HCT116 (cell line): ENCODE data around the gene RFTN1. TPM values are rescaled to one million over a fixed set of nuclear protein-coding genes. Genes with fewer than 3 reads are reported as not detected.

Source experiments
- ATAC-seq: fragments of 200-7000 bp; cut with Tn5 transposase; 2 replicates; pipeline ENCODE4 v1.9.1; 2020; ENCODE audit warnings: mild to moderate bottlenecking, moderate library complexity
- BruUV-seq: library from RNA; stranded (reverse); fragments of 400-500 nt; replicated peaks from 2 replicates; lab custom pipeline; 2021; lab: Mats Ljungman, UMichigan
- CTCF ChIA-PET: fragments of 300-600 bp; sonication (Branson Sonifier 250); formaldehyde crosslinking; loops from one replicate; lab custom pipeline; 2021; ENCODE audit warnings: antibody characterized with exemption; lab: Charles Lee
- POLR2A ChIA-PET: fragments of 300-600, 350-600 bp; sonication (Branson Sonifier 250); formaldehyde crosslinking; loops from one replicate; lab custom pipeline; 2021; ENCODE audit warnings: antibody characterized with exemption; lab: Charles Lee
- RAD21 ChIA-PET, 2 experiments: fragments of 300-600 bp; sonication (Branson Sonifier 250); formaldehyde crosslinking; loops; one replicate each; lab custom pipeline; 2023; ENCODE audit warnings: low total read pairs in 2 of 2; ENCODE audit not compliant: uncharacterized antibody in 2 of 2, unreplicated experiment in 2 of 2, low non-redundant PET in 1 of 2; lab: Charles Lee
- DNase-seq: peaks from one replicate; pipeline ENCODE4 v3.0.0-alpha.2; 2010; ENCODE audit warnings: low read depth, low spot score
- H2AFZ ChIP-seq: fragments of 200-600 bp; shearing (Covaris generic), sonication (generic); 2 replicates; pipeline ENCODE4 v1.6.1; 2017; ENCODE audit warnings: low read depth, mixed run types, mixed read lengths, antibody characterized with exemption, low read length; ENCODE audit not compliant: poor library complexity, severe bottlenecking
- H3K27ac ChIP-seq: 2 replicates; pipeline ENCODE4 v1.5.1; 2012; ENCODE audit warnings: low read depth, low read length
- H3K27me3 ChIP-seq: fragments of 200-600 bp; sonication (generic); 2 replicates; pipeline ENCODE4 v1.6.1; 2016; ENCODE audit warnings: mixed run types, low read length, mixed read lengths; ENCODE audit not compliant: insufficient read depth
- H3K36me3 ChIP-seq, 2 experiments: fragments of 200-500 bp in 1 of 2; fragments of 200-600 bp in 1 of 2; sonication (Bioruptor generic) in 1 of 2; sonication (generic) in 1 of 2; 2 replicates each; pipeline versions ENCODE4 v1.5.1 to v1.6.1; 2014 to 2016; ENCODE audit warnings: low read length in 2 of 2, inconsistent platforms in 1 of 2, mixed read lengths in 1 of 2, mixed run types in 1 of 2; ENCODE audit not compliant: insufficient read depth in 2 of 2, control insufficient read depth in 1 of 2
- H3K4me1 ChIP-seq, 2 experiments: fragments of 200-600 bp in 1 of 2; sonication (generic) in 1 of 2; 2 replicates each; pipeline versions ENCODE4 v1.5.1 to v1.6.1; 2012 to 2017; ENCODE audit warnings: low read length in 2 of 2, inconsistent platforms in 1 of 2, mild to moderate bottlenecking in 1 of 2, mixed read lengths in 1 of 2, mixed run types in 1 of 2, moderate library complexity in 1 of 2; ENCODE audit not compliant: insufficient read depth in 2 of 2, control insufficient read depth in 1 of 2
- H3K4me2 ChIP-seq: fragments of 200-600 bp; sonication (generic); 2 replicates; pipeline ENCODE4 v1.6.1; 2017; ENCODE audit warnings: mixed run types, low read length, mixed read lengths
- H3K4me3 ChIP-seq, 2 experiments: fragments of 200-600 bp in 1 of 2; sonication (generic) in 1 of 2; replicated peaks in 1 of 2; 2 replicates each; pipeline ENCODE4 v1.5.1; 2011 to 2016; ENCODE audit warnings: low read length in 2 of 2, control low read depth in 1 of 2, low read depth in 1 of 2, mild to moderate bottlenecking in 1 of 2, mixed read lengths in 1 of 2, mixed run types in 1 of 2
- H3K79me2 ChIP-seq: fragments of 200-600 bp; sonication (generic); 2 replicates; pipeline ENCODE4 v1.6.1; 2017; ENCODE audit warnings: mild to moderate bottlenecking, mixed run types, low read length, moderate library complexity, mixed read lengths; ENCODE audit not compliant: insufficient read depth
- H3K9ac ChIP-seq: fragments of 200-600 bp; sonication (generic); 2 replicates; pipeline ENCODE4 v1.6.1; 2016; ENCODE audit warnings: low read length, mixed read lengths
- H3K9me2 ChIP-seq: fragments of 200-600 bp; sonication (generic), shearing (Covaris generic); 2 replicates; pipeline ENCODE4 v1.6.1; 2017; ENCODE audit warnings: mixed run types, mild to moderate bottlenecking, moderate library complexity; ENCODE audit not compliant: insufficient read depth
- H3K9me3 ChIP-seq, 2 experiments: fragments of 200-500 bp in 1 of 2; fragments of 200-600 bp in 1 of 2; sonication (Bioruptor generic) in 1 of 2; sonication (generic) in 1 of 2; 2 replicates each; pipeline ENCODE4 v1.6.1; 2014 to 2017; ENCODE audit warnings: low read length in 2 of 2, mixed read lengths in 2 of 2, inconsistent platforms in 1 of 2, low read depth in 1 of 2, mild to moderate bottlenecking in 1 of 2, mixed run types in 1 of 2, moderate library complexity in 1 of 2; ENCODE audit not compliant: control insufficient read depth in 1 of 2, insufficient read depth in 1 of 2
- H4K20me1 ChIP-seq: fragments of 200-600 bp; sonication (generic), shearing (Covaris generic); 2 replicates; pipeline ENCODE4 v1.6.1; 2017; ENCODE audit warnings: mixed run types, mild to moderate bottlenecking, moderate library complexity; ENCODE audit not compliant: insufficient read depth
- CBX3 ChIP-seq: IDR thresholded peaks from 2 replicates; pipeline ENCODE4 v1.6.1; 2012; ENCODE audit warnings: low read depth
- CEBPB ChIP-seq: IDR thresholded peaks from 2 replicates; pipeline ENCODE4 v1.6.1; 2012; ENCODE audit warnings: low read depth
- EZH2phosphoT487 ChIP-seq: fragments of 200-600 bp; IDR thresholded peaks from 2 replicates; pipeline ENCODE4 v1.6.1; 2018; ENCODE audit warnings: antibody characterized with exemption, borderline replicate concordance
- FOSL1 ChIP-seq: IDR thresholded peaks from 2 replicates; pipeline ENCODE4 v1.6.1; 2012; ENCODE audit warnings: low read depth
- JUND ChIP-seq: IDR thresholded peaks from 2 replicates; pipeline ENCODE4 v1.6.1; 2012
- SP1 ChIP-seq: IDR thresholded peaks from 2 replicates; pipeline ENCODE4 v1.6.1; 2012; ENCODE audit warnings: low read depth
- TCF7L2 ChIP-seq: IDR thresholded peaks from 2 replicates; pipeline ENCODE4 v1.7.0; 2011; ENCODE audit warnings: borderline replicate concordance, inconsistent platforms; ENCODE audit not compliant: insufficient read depth, insufficient read length; ENCODE audit errors: extremely low read depth
- intact Hi-C: fragments of 100-400 bp; cut with micrococcal nuclease; formaldehyde crosslinking; loops from 2 replicates; pipeline ENCODE4 v1.10.0; 2022
- total RNA-seq: library from RNA; stranded (reverse); gene quantifications from one replicate; pipeline ENCODE4 v1.2.1, GENCODE V29; 2021; ENCODE audit not compliant: unreplicated experiment
- TF ChIP-seq, protein P1 (sequence below): IDR thresholded peaks from 2 replicates; pipeline ENCODE4 v1.6.1; 2012
- TF ChIP-seq, protein P2 (sequence below), 3 experiments: fragments of 200-600 bp in 1 of 3; sonication (generic) in 1 of 3; IDR thresholded peaks in 2 of 3; conservative IDR thresholded peaks in 1 of 3; 2 replicates each; pipeline ENCODE4 v1.5.1; 2012 to 2017; ENCODE audit warnings: low read depth in 2 of 3, low read length in 2 of 3, antibody characterized with exemption in 1 of 3, borderline replicate concordance in 1 of 3, control low read depth in 1 of 3, mild to moderate bottlenecking in 1 of 3, mixed read lengths in 1 of 3, mixed run types in 1 of 3, moderate library complexity in 1 of 3; ENCODE audit not compliant: insufficient read depth in 1 of 3

The RFTN1 gene
- total RNA-seq, 1 experiment from 2014 or later = 3.9 TPM

DNA sequence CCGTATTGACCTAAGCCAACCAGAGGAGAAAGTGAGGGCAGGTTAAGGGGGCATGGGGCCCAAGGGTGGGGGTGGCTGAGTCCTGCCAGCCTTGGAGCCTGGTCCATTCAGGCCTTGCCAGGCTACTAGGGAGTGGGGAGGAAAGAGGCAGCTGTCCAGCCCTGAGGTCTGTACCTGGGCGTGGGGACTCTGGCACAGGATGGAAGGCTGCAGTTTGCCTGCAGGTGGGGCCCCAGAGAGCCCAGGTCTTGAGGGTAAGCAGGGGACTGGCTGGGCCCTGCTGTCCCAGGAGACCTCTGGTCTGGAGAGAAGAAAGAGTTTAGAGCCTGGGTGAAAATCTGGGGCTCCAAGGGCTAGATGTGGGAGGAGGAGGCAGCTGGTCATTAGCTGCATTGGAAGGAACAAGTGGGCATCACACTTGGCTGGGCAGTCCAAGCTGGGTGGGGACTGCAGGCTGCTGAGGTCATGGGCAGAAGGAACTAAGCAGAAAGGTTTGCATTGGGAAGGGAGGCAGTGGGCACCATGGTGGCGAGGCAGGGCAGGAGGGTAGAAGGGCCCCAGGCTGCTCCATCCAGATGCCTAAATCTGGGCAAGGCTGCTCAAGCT, 140.1 kb downstream of the RFTN1 start:
- RAD21 ChIA-PET = no interaction called here
- H4K20me1 ChIP-seq = no peaks in the 10 kb centered on the region
- intact Hi-C loops = no loop called here
- H3K4me2 ChIP-seq = no peak overlapping the region
- BruUV-seq = no TSS peak
- no peak overlapping the region for H3K4me3 ChIP-seq
- H3K79me2 ChIP-seq = no peaks in the 10 kb centered on the region
- no peaks in the 10 kb centered on the region for H3K36me3 ChIP-seq
- no peak overlapping the region for H3K9ac ChIP-seq
- H3K27me3 ChIP-seq = no peaks in the 10 kb centered on the region
- no peak for ATAC-seq
- H3K27ac ChIP-seq = no peak overlapping the region
- CTCF ChIA-PET = interaction anchor here (0.6 kb wide), 1 partner anchor 91 kb away, joined by 3 read pairs; no protein-coding TSS in a partner anchor
- POLR2A ChIA-PET = no interaction called here
- H3K9me3 ChIP-seq = no peaks in the 10 kb centered on the region
- no peak for TF ChIP-seq CBX3
- TF ChIP-seq FOSL1 = no peak
- no peak for TF ChIP-seq TCF7L2
- TF ChIP-seq EZH2phosphoT487 = no peak
- TF ChIP-seq, protein P1, sequence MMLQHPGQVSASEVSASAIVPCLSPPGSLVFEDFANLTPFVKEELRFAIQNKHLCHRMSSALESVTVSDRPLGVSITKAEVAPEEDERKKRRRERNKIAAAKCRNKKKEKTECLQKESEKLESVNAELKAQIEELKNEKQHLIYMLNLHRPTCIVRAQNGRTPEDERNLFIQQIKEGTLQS = no peak
- TF ChIP-seq JUND = no peak
- H2AFZ ChIP-seq = no peak overlapping the region
- H3K9me2 ChIP-seq = no peaks in the 10 kb centered on the region
- peaks cover 6 to 15% of the 10 kb centered on the region in 2 experiments; a peak in 3 of 4 replicates for H3K4me1 ChIP-seq
- no peak for DNase-seq

DNA sequence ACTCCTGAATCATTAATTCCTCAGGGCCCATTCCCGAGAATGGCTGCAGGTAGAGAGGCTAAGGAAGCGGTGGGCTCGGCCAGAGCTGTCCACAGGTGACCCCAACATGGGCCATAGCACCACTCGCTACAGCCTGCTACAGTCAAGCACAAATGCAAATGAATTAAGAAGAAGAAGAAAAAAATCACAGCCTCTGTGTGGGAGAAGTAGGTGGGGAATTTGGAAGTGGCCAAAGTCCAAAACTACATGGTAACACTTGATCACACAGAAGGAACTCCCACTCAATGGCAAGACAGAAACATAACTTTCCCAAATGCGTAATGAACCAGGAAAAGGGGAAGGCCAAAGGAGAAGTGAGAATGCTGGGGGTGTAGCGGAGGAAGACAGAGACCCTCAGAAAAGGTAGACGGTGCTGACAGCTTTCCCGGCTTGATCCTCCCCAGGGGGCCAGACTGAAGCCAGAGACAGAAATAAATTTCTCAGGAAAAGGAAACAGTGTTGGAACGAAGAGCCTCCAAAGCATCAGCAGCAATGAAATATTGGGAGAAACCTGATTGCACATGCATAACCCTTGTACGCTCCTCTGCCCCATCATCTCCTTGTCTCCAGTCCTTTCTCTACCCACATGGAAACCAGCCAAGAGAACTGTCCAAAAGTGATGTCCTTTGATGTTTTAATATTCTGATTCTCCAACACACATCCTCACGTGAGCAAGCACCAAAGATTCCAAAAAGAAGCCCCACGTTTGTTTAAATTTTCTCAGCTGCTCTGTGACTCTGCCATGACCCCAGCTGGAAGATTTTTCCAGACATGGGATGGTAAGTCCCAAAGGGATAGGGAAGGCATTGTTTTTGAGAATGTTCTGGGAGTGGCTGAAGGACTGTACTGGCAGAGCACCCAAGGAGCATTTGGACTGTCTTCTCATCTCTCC, 140.9 kb downstream of the RFTN1 start:
- no peak overlapping the region for H3K27ac ChIP-seq
- no peaks in the 10 kb centered on the region for H3K79me2 ChIP-seq
- BruUV-seq = no TSS peak
- peaks cover 6 to 15% of the 10 kb centered on the region in 2 experiments; a peak in 3 of 4 replicates for H3K4me1 ChIP-seq
- ChIA-PET POLR2A (no interaction called here), CTCF (no interaction called here), RAD21 (no interaction called here)
- no peaks in the 10 kb centered on the region for H3K9me3 ChIP-seq
- no peaks in the 10 kb centered on the region for H3K36me3 ChIP-seq
- H3K4me2 ChIP-seq = no peak overlapping the region
- TF ChIP-seq, protein P2, sequence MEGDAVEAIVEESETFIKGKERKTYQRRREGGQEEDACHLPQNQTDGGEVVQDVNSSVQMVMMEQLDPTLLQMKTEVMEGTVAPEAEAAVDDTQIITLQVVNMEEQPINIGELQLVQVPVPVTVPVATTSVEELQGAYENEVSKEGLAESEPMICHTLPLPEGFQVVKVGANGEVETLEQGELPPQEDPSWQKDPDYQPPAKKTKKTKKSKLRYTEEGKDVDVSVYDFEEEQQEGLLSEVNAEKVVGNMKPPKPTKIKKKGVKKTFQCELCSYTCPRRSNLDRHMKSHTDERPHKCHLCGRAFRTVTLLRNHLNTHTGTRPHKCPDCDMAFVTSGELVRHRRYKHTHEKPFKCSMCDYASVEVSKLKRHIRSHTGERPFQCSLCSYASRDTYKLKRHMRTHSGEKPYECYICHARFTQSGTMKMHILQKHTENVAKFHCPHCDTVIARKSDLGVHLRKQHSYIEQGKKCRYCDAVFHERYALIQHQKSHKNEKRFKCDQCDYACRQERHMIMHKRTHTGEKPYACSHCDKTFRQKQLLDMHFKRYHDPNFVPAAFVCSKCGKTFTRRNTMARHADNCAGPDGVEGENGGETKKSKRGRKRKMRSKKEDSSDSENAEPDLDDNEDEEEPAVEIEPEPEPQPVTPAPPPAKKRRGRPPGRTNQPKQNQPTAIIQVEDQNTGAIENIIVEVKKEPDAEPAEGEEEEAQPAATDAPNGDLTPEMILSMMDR (IDR thresholded peaks at IDR 0.05 in 2 of 3, conservative IDR thresholded peaks at IDR 0.05 in 1 of 3; ENCODE audit: borderline replicate concordance in 1 of 3, insufficient read depth in 1 of 3, low read depth in 2 of 3, low read length in 2 of 3) = no peak
- TF ChIP-seq SP1 (no peak), CEBPB (no peak)
- H2AFZ ChIP-seq = no peak overlapping the region
- no peak overlapping the region for H3K9ac ChIP-seq
- no peaks in the 10 kb centered on the region for H3K9me2 ChIP-seq
- ATAC-seq (no peak), DNase-seq (no peak)
- intact Hi-C loops = no loop called here
- H3K27me3 ChIP-seq = no peaks in the 10 kb centered on the region
- no peak overlapping the region for H3K4me3 ChIP-seq
- H4K20me1 ChIP-seq = no peaks in the 10 kb centered on the region
